SU-DHL-6 (cell line): Measurements from ENCODE around the gene IFT43.

Source experiments
- H2AFZ ChIP-seq: fragments of 200-600 bp; sonication (generic); 2 replicates; pipeline ENCODE4 v1.6.1; 2014; ENCODE audit warnings: low read depth, mild to moderate bottlenecking, moderate library complexity, mixed read lengths, antibody characterized with exemption, low read length; ENCODE audit not compliant: severe bottlenecking
- H3F3A ChIP-seq: fragments of 200-600 bp; shearing (Covaris generic); 2 replicates; pipeline ENCODE4 v1.6.0; 2016; ENCODE audit warnings: antibody characterized with exemption, mild to moderate bottlenecking; ENCODE audit not compliant: insufficient read depth
- H3K27ac ChIP-seq: fragments of 200-600 bp; sonication (generic); 2 replicates; pipeline ENCODE4 v1.5.1; 2016; ENCODE audit warnings: low read depth, mild to moderate bottlenecking, low read length, moderate library complexity, mixed read lengths
- H3K27me3 ChIP-seq: fragments of 200-600 bp; sonication (generic), shearing (Covaris generic); 2 replicates; pipeline ENCODE4 v1.6.0; 2014; ENCODE audit warnings: mild to moderate bottlenecking, low read length
- H3K36me3 ChIP-seq: fragments of 200-600 bp; sonication (generic); 2 replicates; pipeline ENCODE4 v1.6.1; 2014; ENCODE audit warnings: mild to moderate bottlenecking, low read length, mixed read lengths
- H3K4me2 ChIP-seq: fragments of 300-600, 200-600 bp; shearing (Covaris generic), sonication (generic); 2 replicates; pipeline ENCODE4 v1.6.0; 2014; ENCODE audit warnings: low read length, low read depth, mild to moderate bottlenecking; ENCODE audit not compliant: poor library complexity, severe bottlenecking
- H3K4me3 ChIP-seq: fragments of 200-600 bp; sonication (generic); 2 replicates; pipeline ENCODE4 v1.5.1; 2014; ENCODE audit warnings: antibody characterized with exemption, low read length, mild to moderate bottlenecking, mixed read lengths; ENCODE audit not compliant: insufficient read depth, poor library complexity, severe bottlenecking
- H3K79me2 ChIP-seq: fragments of 200-600 bp; sonication (generic); 2 replicates; pipeline ENCODE4 v1.6.1; 2014; ENCODE audit warnings: mild to moderate bottlenecking, low read length, moderate library complexity; ENCODE audit not compliant: insufficient read depth
- H3K9ac ChIP-seq: fragments of 200-600 bp; sonication (generic); 2 replicates; pipeline ENCODE4 v1.7.0; 2014; ENCODE audit warnings: mild to moderate bottlenecking, low read length
- H3K9me2 ChIP-seq: fragments of 200-600 bp; sonication (generic); replicated peaks from 2 replicates; pipeline ENCODE4 v1.6.1; 2014; ENCODE audit warnings: low read length; ENCODE audit not compliant: insufficient read depth
- H3K9me3 ChIP-seq: fragments of 200-600 bp; sonication (generic); 2 replicates; pipeline ENCODE4 v1.6.1; 2014; ENCODE audit warnings: low read length, mixed read lengths; ENCODE audit not compliant: insufficient read depth
- H4K20me1 ChIP-seq: fragments of 200-600 bp; sonication (generic); 2 replicates; pipeline ENCODE4 v1.6.1; 2014; ENCODE audit warnings: low read depth, mild to moderate bottlenecking, antibody characterized with exemption, low read length, moderate library complexity, mixed read lengths
- CTCF ChIP-seq: fragments of 200-600 bp; sonication (generic); IDR thresholded peaks from one replicate; pipeline ENCODE4 v1.5.1; 2017; ENCODE audit warnings: antibody characterized with exemption, mild to moderate bottlenecking, low read length, moderate library complexity; ENCODE audit not compliant: insufficient read depth, poor library complexity, severe bottlenecking
- EZH2phosphoT487 ChIP-seq: fragments of 200-600 bp; sonication (generic), shearing (Covaris generic); conservative IDR thresholded peaks from 2 replicates; pipeline ENCODE4 v1.6.1; 2018; ENCODE audit warnings: mild to moderate bottlenecking, antibody characterized with exemption, low read length, moderate library complexity, mixed read lengths

The IFT43 gene

GRCh38 chr14:76015668-76016067 lies 30.1 kb downstream of the IFT43 start:
- Histone ChIP-seq H3F3A (no peaks in the 10 kb centered on the region), H3K4me2 (no peak overlapping the region), H3K9ac (no peak overlapping the region), H4K20me1 (no peaks in the 10 kb centered on the region), H3K36me3 (no peaks in the 10 kb centered on the region), H3K9me2 (no peaks in the 10 kb centered on the region), H3K27ac (no peak overlapping the region), H3K27me3 (no peaks in the 10 kb centered on the region), H3K4me3 (no peak overlapping the region), H3K79me2 (no peaks in the 10 kb centered on the region), H3K9me3 (no peaks in the 10 kb centered on the region), H2AFZ (no peak overlapping the region)
- TF ChIP-seq CTCF (no peak), EZH2phosphoT487 (no peak)

- Histone ChIP-seq H2AFZ (no peak overlapping the region), H3K36me3 (no peaks in the 10 kb centered on the region), H3F3A (no peaks in the 10 kb centered on the region), H3K27me3 (no peaks in the 10 kb centered on the region), H3K4me3 (no peak overlapping the region), H3K9me2 (no peaks in the 10 kb centered on the region), H3K79me2 (no peaks in the 10 kb centered on the region), H3K9ac (no peak overlapping the region), H3K4me2 (no peak overlapping the region), H3K9me3 (no peaks in the 10 kb centered on the region), H3K27ac (no peak overlapping the region), H4K20me1 (no peaks in the 10 kb centered on the region)
- TF ChIP-seq EZH2phosphoT487 (no peak), CTCF (no peak)
Observed at GRCh38 chr14:76019676-76020075, 34.1 kb downstream of the IFT43 start.

- Histone ChIP-seq H3K4me2 (no peak overlapping the region), H3K27me3 (no peaks in the 10 kb centered on the region), H3K9me2 (no peaks in the 10 kb centered on the region), H3K36me3 (no peaks in the 10 kb centered on the region), H3K27ac (no peak overlapping the region), H3F3A (no peaks in the 10 kb centered on the region), H4K20me1 (no peaks in the 10 kb centered on the region), H2AFZ (no peak overlapping the region), H3K9ac (no peak overlapping the region), H3K4me3 (no peak overlapping the region), H3K79me2 (no peaks in the 10 kb centered on the region), H3K9me3 (no peaks in the 10 kb centered on the region)
- no peak for TF ChIP-seq EZH2phosphoT487
- no peak for TF ChIP-seq CTCF
Observed at GRCh38 chr14:76022991-76023390, 37.4 kb downstream of the IFT43 start.
